ENCODE results near the gene NHSL1.

Gene NHSL1

GRCh38 chr6:138499303-138500018, at the start of gene NHSL1:
Gene NHSL1 (minus strand): TSS chr6:138499494. CDS start chr6:138499290, 204 bp downstream.
- H3K4me3 ChIP-seq (ENCODE audit: low read length in 2 of 2): peak within 1 kb of the TSS; percentile 56 to 80
- peak within 1 kb of the TSS; percentile 62 to 86 for H3K27ac ChIP-seq (ENCODE audit: low read depth in 2 of 2, low read length in 2 of 2)
- no peaks in the 10 kb centered on the region for H3K27me3 ChIP-seq (ENCODE audit: control insufficient read depth in 2 of 2, insufficient read depth in 2 of 2, low read length in 2 of 2)
- peaks cover 4 to 7% of the 10 kb centered on the region in 2 donors for H3K36me3 ChIP-seq (ENCODE audit: control insufficient read depth in 2 of 2, insufficient read depth in 2 of 2, low read length in 2 of 2)
- H3K9me3 ChIP-seq (ENCODE audit: control insufficient read depth in 2 of 2, low read length in 2 of 2): no peaks in the 10 kb centered on the region
- peak within 1 kb of the TSS; percentile 69 to 78 for H3K9ac ChIP-seq (ENCODE audit: low read depth in 1 of 2, low read length in 2 of 2)
- peaks cover 13 to 56% of the 10 kb centered on the region in 2 donors for H3K4me1 ChIP-seq (ENCODE audit: control insufficient read depth in 2 of 2, insufficient read depth in 2 of 2, low read length in 2 of 2)

- no peak overlapping the region for H3K4me3 ChIP-seq (ENCODE audit: low read length in 2 of 2)
- H3K36me3 ChIP-seq (ENCODE audit: control insufficient read depth in 2 of 2, insufficient read depth in 2 of 2, low read length in 2 of 2): no peaks in the 10 kb centered on the region
- H3K27me3 ChIP-seq (ENCODE audit: control insufficient read depth in 2 of 2, insufficient read depth in 2 of 2, low read length in 2 of 2): no peaks in the 10 kb centered on the region
- H3K27ac ChIP-seq (ENCODE audit: low read depth in 2 of 2, low read length in 2 of 2): no peak overlapping the region
- H3K9me3 ChIP-seq (ENCODE audit: control insufficient read depth in 2 of 2, low read length in 2 of 2): no peaks in the 10 kb centered on the region
- H3K4me1 ChIP-seq (ENCODE audit: control insufficient read depth in 2 of 2, insufficient read depth in 2 of 2, low read length in 2 of 2): peaks cover 6 to 31% of the 10 kb centered on the region in 2 donors
- no peak overlapping the region for H3K9ac ChIP-seq (ENCODE audit: low read depth in 1 of 2, low read length in 2 of 2)
Measured at GRCh38 chr6:138546733-138547185, 47.5 kb upstream of the NHSL1 start.

- H3K27ac ChIP-seq (ENCODE audit: low read depth in 2 of 2, low read length in 2 of 2): peak overlapping the region in 1 of 2 donors; percentile 32
- peak overlapping the region in 1 of 2 donors; percentile 42 for H3K9ac ChIP-seq (ENCODE audit: low read depth in 1 of 2, low read length in 2 of 2)
- H3K36me3 ChIP-seq (ENCODE audit: control insufficient read depth in 2 of 2, insufficient read depth in 2 of 2, low read length in 2 of 2): no peaks in the 10 kb centered on the region
- no peaks in the 10 kb centered on the region for H3K9me3 ChIP-seq (ENCODE audit: control insufficient read depth in 2 of 2, low read length in 2 of 2)
- no peaks in the 10 kb centered on the region for H3K27me3 ChIP-seq (ENCODE audit: control insufficient read depth in 2 of 2, insufficient read depth in 2 of 2, low read length in 2 of 2)
- H3K4me1 ChIP-seq (ENCODE audit: control insufficient read depth in 2 of 2, insufficient read depth in 2 of 2, low read length in 2 of 2): peaks cover 6 to 28% of the 10 kb centered on the region in 2 donors
- peak overlapping the region; percentile 31 to 66 for H3K4me3 ChIP-seq (ENCODE audit: low read length in 2 of 2)
Measured at GRCh38 chr6:138545621-138545980, 46.3 kb upstream of the NHSL1 start.

GRCh38 chr6:138544501-138544900, 45.2 kb upstream of the NHSL1 start:
- Histone ChIP-seq H3K4me3 (ENCODE audit: low read length in 2 of 2) (no peak overlapping the region), H3K9ac (ENCODE audit: low read depth in 1 of 2, low read length in 2 of 2) (no peak overlapping the region), H3K4me1 (ENCODE audit: control insufficient read depth in 2 of 2, insufficient read depth in 2 of 2, low read length in 2 of 2) (peaks cover 6 to 21% of the 10 kb centered on the region in 2 donors), H3K27ac (ENCODE audit: low read depth in 2 of 2, low read length in 2 of 2) (no peak overlapping the region), H3K27me3 (ENCODE audit: control insufficient read depth in 2 of 2, insufficient read depth in 2 of 2, low read length in 2 of 2) (no peaks in the 10 kb centered on the region), H3K36me3 (ENCODE audit: control insufficient read depth in 2 of 2, insufficient read depth in 2 of 2, low read length in 2 of 2) (no peaks in the 10 kb centered on the region), H3K9me3 (ENCODE audit: control insufficient read depth in 2 of 2, low read length in 2 of 2) (no peaks in the 10 kb centered on the region)

GRCh38 chr6:138543657-138544056, 44.4 kb upstream of the NHSL1 start:
- Histone ChIP-seq H3K9ac (ENCODE audit: low read depth in 1 of 2, low read length in 2 of 2) (no peak overlapping the region), H3K4me1 (ENCODE audit: control insufficient read depth in 2 of 2, insufficient read depth in 2 of 2, low read length in 2 of 2) (peaks cover 6 to 21% of the 10 kb centered on the region in 2 donors), H3K36me3 (ENCODE audit: control insufficient read depth in 2 of 2, insufficient read depth in 2 of 2, low read length in 2 of 2) (no peaks in the 10 kb centered on the region), H3K27ac (ENCODE audit: low read depth in 2 of 2, low read length in 2 of 2) (no peak overlapping the region), H3K4me3 (ENCODE audit: low read length in 2 of 2) (no peak overlapping the region), H3K9me3 (ENCODE audit: control insufficient read depth in 2 of 2, low read length in 2 of 2) (no peaks in the 10 kb centered on the region), H3K27me3 (ENCODE audit: control insufficient read depth in 2 of 2, insufficient read depth in 2 of 2, low read length in 2 of 2) (no peaks in the 10 kb centered on the region)

GRCh38 chr6:138541823-138542481, 42.7 kb upstream of the NHSL1 start:
- Histone ChIP-seq H3K27me3 (ENCODE audit: control insufficient read depth in 2 of 2, insufficient read depth in 2 of 2, low read length in 2 of 2) (no peaks in the 10 kb centered on the region), H3K9me3 (ENCODE audit: control insufficient read depth in 2 of 2, low read length in 2 of 2) (no peaks in the 10 kb centered on the region), H3K4me3 (ENCODE audit: low read length in 2 of 2) (no peak overlapping the region), H3K27ac (ENCODE audit: low read depth in 2 of 2, low read length in 2 of 2) (peak overlapping the region; percentile 0 to 38), H3K4me1 (ENCODE audit: control insufficient read depth in 2 of 2, insufficient read depth in 2 of 2, low read length in 2 of 2) (peaks cover 6 to 21% of the 10 kb centered on the region in 2 donors), H3K36me3 (ENCODE audit: control insufficient read depth in 2 of 2, insufficient read depth in 2 of 2, low read length in 2 of 2) (no peaks in the 10 kb centered on the region), H3K9ac (ENCODE audit: low read depth in 1 of 2, low read length in 2 of 2) (no peak overlapping the region)

GRCh38 chr6:138540468-138540867, 41.2 kb upstream of the NHSL1 start:
- Histone ChIP-seq H3K4me1 (ENCODE audit: control insufficient read depth in 2 of 2, insufficient read depth in 2 of 2, low read length in 2 of 2) (peaks cover 5 to 20% of the 10 kb centered on the region in 2 donors), H3K27me3 (ENCODE audit: control insufficient read depth in 2 of 2, insufficient read depth in 2 of 2, low read length in 2 of 2) (no peaks in the 10 kb centered on the region), H3K27ac (ENCODE audit: low read depth in 2 of 2, low read length in 2 of 2) (no peak overlapping the region), H3K4me3 (ENCODE audit: low read length in 2 of 2) (no peak overlapping the region), H3K9me3 (ENCODE audit: control insufficient read depth in 2 of 2, low read length in 2 of 2) (no peaks in the 10 kb centered on the region), H3K36me3 (ENCODE audit: control insufficient read depth in 2 of 2, insufficient read depth in 2 of 2, low read length in 2 of 2) (no peaks in the 10 kb centered on the region), H3K9ac (ENCODE audit: low read depth in 1 of 2, low read length in 2 of 2) (no peak overlapping the region)

GRCh38 chr6:138539876-138540275, 40.6 kb upstream of the NHSL1 start:
- H3K4me1 ChIP-seq (ENCODE audit: control insufficient read depth in 2 of 2, insufficient read depth in 2 of 2, low read length in 2 of 2): peaks cover 3 to 20% of the 10 kb centered on the region in 2 donors
- no peak overlapping the region for H3K4me3 ChIP-seq (ENCODE audit: low read length in 2 of 2)
- no peaks in the 10 kb centered on the region for H3K36me3 ChIP-seq (ENCODE audit: control insufficient read depth in 2 of 2, insufficient read depth in 2 of 2, low read length in 2 of 2)
- H3K9ac ChIP-seq (ENCODE audit: low read depth in 1 of 2, low read length in 2 of 2): no peak overlapping the region
- H3K27ac ChIP-seq (ENCODE audit: low read depth in 2 of 2, low read length in 2 of 2): no peak overlapping the region
- H3K9me3 ChIP-seq (ENCODE audit: control insufficient read depth in 2 of 2, low read length in 2 of 2): no peaks in the 10 kb centered on the region
- no peaks in the 10 kb centered on the region for H3K27me3 ChIP-seq (ENCODE audit: control insufficient read depth in 2 of 2, insufficient read depth in 2 of 2, low read length in 2 of 2)

GRCh38 chr6:138538390-138539031, 39.2 kb upstream of the NHSL1 start:
- H3K4me3 ChIP-seq (ENCODE audit: low read length in 2 of 2): no peak overlapping the region
- H3K4me1 ChIP-seq (ENCODE audit: control insufficient read depth in 2 of 2, insufficient read depth in 2 of 2, low read length in 2 of 2): peaks cover 3 to 11% of the 10 kb centered on the region in 2 donors
- H3K9ac ChIP-seq (ENCODE audit: low read depth in 1 of 2, low read length in 2 of 2): no peak overlapping the region
- no peaks in the 10 kb centered on the region for H3K9me3 ChIP-seq (ENCODE audit: control insufficient read depth in 2 of 2, low read length in 2 of 2)
- no peaks in the 10 kb centered on the region for H3K36me3 ChIP-seq (ENCODE audit: control insufficient read depth in 2 of 2, insufficient read depth in 2 of 2, low read length in 2 of 2)
- H3K27ac ChIP-seq (ENCODE audit: low read depth in 2 of 2, low read length in 2 of 2): no peak overlapping the region
- no peaks in the 10 kb centered on the region for H3K27me3 ChIP-seq (ENCODE audit: control insufficient read depth in 2 of 2, insufficient read depth in 2 of 2, low read length in 2 of 2)

GRCh38 chr6:138537106-138537505, 37.8 kb upstream of the NHSL1 start:
- Histone ChIP-seq H3K4me3 (ENCODE audit: low read length in 2 of 2) (no peak overlapping the region), H3K27ac (ENCODE audit: low read depth in 2 of 2, low read length in 2 of 2) (no peak overlapping the region), H3K4me1 (ENCODE audit: control insufficient read depth in 2 of 2, insufficient read depth in 2 of 2, low read length in 2 of 2) (peaks cover 3 to 8% of the 10 kb centered on the region in 2 donors)

More at GRCh38 chr6:138537106-138537505, 37.8 kb upstream of the NHSL1 start:
- Histone ChIP-seq H3K27me3 (ENCODE audit: control insufficient read depth in 2 of 2, insufficient read depth in 2 of 2, low read length in 2 of 2) (no peaks in the 10 kb centered on the region), H3K36me3 (ENCODE audit: control insufficient read depth in 2 of 2, insufficient read depth in 2 of 2, low read length in 2 of 2) (no peaks in the 10 kb centered on the region), H3K9ac (ENCODE audit: low read depth in 1 of 2, low read length in 2 of 2) (no peak overlapping the region), H3K9me3 (ENCODE audit: control insufficient read depth in 2 of 2, low read length in 2 of 2) (no peaks in the 10 kb centered on the region)
